HEK293 (cell line): ENCODE data around the gene MMP23B.
"Not testable (repeated sequence)": the region's sequence is repeated elsewhere in the genome, so short reads cannot be mapped to it uniquely, and the experiment has no call there.

Experiments used
- CTCF ChIA-PET: fragments of 350-600 bp; formaldehyde crosslinking; extraction: SDS; loops from one replicate; lab custom pipeline; 2021; ENCODE audit warnings: antibody characterized with exemption; lab: Yijun Ruan, JAX
- POLR2A ChIA-PET: fragments of 300-600 bp; formaldehyde crosslinking; extraction: SDS; loops from one replicate; lab custom pipeline; 2020; ENCODE audit warnings: antibody characterized with exemption, inconsistent platforms; lab: Yijun Ruan, JAX
- H3K27ac ChIP-seq: fragments of 200-500 bp; sonication (Bioruptor generic); 2 replicates; pipeline ENCODE4 v1.5.1; 2014; ENCODE audit warnings: low read depth, low read length, control low read depth, inconsistent platforms; ENCODE audit errors: extremely low read depth
- H3K36me3 ChIP-seq, 2 experiments: fragments of 200-500 bp in 1 of 2; sonication (Bioruptor generic) in 1 of 2; 1 replicate in 1 of 2; 2 replicates in 1 of 2; pipeline ENCODE4 v1.5.1; 2014 to 2017; ENCODE audit warnings: inconsistent platforms in 2 of 2, low read length in 2 of 2; ENCODE audit not compliant: control insufficient read depth in 2 of 2, insufficient read depth in 1 of 2
- H3K4me1 ChIP-seq: fragments of 200-500 bp; sonication (Bioruptor generic); 2 replicates; pipeline ENCODE4 v1.5.1; 2014; ENCODE audit warnings: mild to moderate bottlenecking, low read length, inconsistent platforms; ENCODE audit not compliant: control insufficient read depth, insufficient read depth
- H3K4me3 ChIP-seq: 2 replicates; pipeline ENCODE4 v1.5.1; 2011; ENCODE audit warnings: low read depth, mild to moderate bottlenecking, control low read depth, low read length, moderate library complexity
- H3K9me3 ChIP-seq: fragments of 200-500 bp; sonication (Bioruptor generic); 2 replicates; pipeline ENCODE4 v1.5.1; 2014; ENCODE audit warnings: low read depth, low read length, inconsistent platforms; ENCODE audit not compliant: control insufficient read depth, insufficient read depth
- GLIS2 ChIP-seq: fragments of 450-650 bp; formaldehyde crosslinking; IDR thresholded peaks from 2 replicates; pipeline ENCODE4 v1.5.1; 2016; ENCODE audit warnings: missing biosample characterization, missing genetic modification characterization
- HOXD13 ChIP-seq: sonication (generic); formaldehyde crosslinking; IDR thresholded peaks from 2 replicates; pipeline ENCODE4 v1.8.0; 2022; ENCODE audit warnings: missing genetic modification reagents, borderline replicate concordance
- MZF1 ChIP-seq: fragments of 450-650 bp; formaldehyde crosslinking; IDR thresholded peaks from 2 replicates; pipeline ENCODE4 v1.5.1; 2017; ENCODE audit warnings: missing biosample characterization, missing genetic modification characterization, borderline replicate concordance
- ZNF10 ChIP-seq: fragments of 450-650 bp; formaldehyde crosslinking; IDR thresholded peaks from 2 replicates; pipeline ENCODE4 v1.5.1; 2017; ENCODE audit warnings: missing biosample characterization, missing genetic modification characterization
- ZNF133 ChIP-seq: fragments of 450-650 bp; formaldehyde crosslinking; IDR thresholded peaks from 2 replicates; pipeline ENCODE4 v1.5.1; 2016; ENCODE audit warnings: missing biosample characterization, missing genetic modification characterization
- ZNF248 ChIP-seq: fragments of 450-650 bp; formaldehyde crosslinking; IDR thresholded peaks from 2 replicates; pipeline ENCODE4 v1.5.1; 2017; ENCODE audit warnings: missing biosample characterization, missing genetic modification characterization
- ZNF350 ChIP-seq: fragments of 450-650 bp; formaldehyde crosslinking; IDR thresholded peaks from 2 replicates; pipeline ENCODE4 v1.5.0; 2017; ENCODE audit warnings: missing biosample characterization, mild to moderate bottlenecking, missing genetic modification characterization
- ZNF510 ChIP-seq: fragments of 450-650 bp; formaldehyde crosslinking; IDR thresholded peaks from 2 replicates; pipeline ENCODE4 v1.5.1; 2018; ENCODE audit warnings: mild to moderate bottlenecking, missing genetic modification characterization, missing biosample characterization; ENCODE audit not compliant: insufficient replicate concordance
- ZNF664 ChIP-seq: fragments of 450-650 bp; formaldehyde crosslinking; IDR thresholded peaks from 2 replicates; pipeline ENCODE4 v1.5.1; 2016; ENCODE audit warnings: missing biosample characterization, missing genetic modification characterization
- ZNF707 ChIP-seq: fragments of 450-650 bp; formaldehyde crosslinking; IDR thresholded peaks from 2 replicates; pipeline ENCODE4 v1.5.1; 2016; ENCODE audit warnings: missing biosample characterization, missing genetic modification characterization

Gene MMP23B

GRCh38 chr1:1630191-1630964, 1.6 kb upstream of the MMP23B start (continued):
- no peak for TF ChIP-seq ZNF510 (tag by site-specific recombination)
- TF ChIP-seq, all 188 proteins: peak for 0

GRCh38 chr1:1630965-1631781, 800 bp upstream of the MMP23B start:
- no peaks in the 10 kb centered on the region for H3K4me1 ChIP-seq
- H3K36me3 ChIP-seq, result peaks cover 0 to 21% of the 10 kb centered on the region in 2 experiments; a peak in 1 of 3 replicates
- H3K9me3 ChIP-seq, result no peaks in the 10 kb centered on the region
- no peak overlapping the region for H3K27ac ChIP-seq
- H3K4me3 ChIP-seq, result no peak overlapping the region
- TF ChIP-seq ZNF10 (tag by site-specific recombination) (no peak), HOXD13 (CRISPR knock-in tag) (no peak), ZNF707 (tag by site-specific recombination) (no peak), ZNF664 (no peak), ZNF248 (tag by site-specific recombination) (no peak), MZF1 (tag by site-specific recombination) (no peak), ZNF133 (tag by site-specific recombination) (no peak), ZNF350 (tag by site-specific recombination) (no peak)
- TF ChIP-seq, all 188 proteins: peak for 0
- ChIA-PET CTCF (no interaction called here), POLR2A (interaction anchor here (0.7 to 0.9 kb wide), 2 partner anchors 9 to 62 kb away, joined by 4 to 8 read pairs; no protein-coding TSS in a partner anchor)

- CTCF ChIA-PET, H3K9me3 ChIP-seq, H3K4me1 ChIP-seq, POLR2A ChIA-PET, H3K27ac ChIP-seq, H3K4me3 ChIP-seq: not testable (repeated sequence)
- H3K36me3 ChIP-seq, result peaks cover 0 to 19% of the 10 kb centered on the region in 2 experiments; a peak in 1 of 3 replicates
These were observed 1.4 kb downstream of the MMP23B start for GRCh38 chr1:1633409-1633808.

- CTCF ChIA-PET, H3K4me3 ChIP-seq, H3K9me3 ChIP-seq, POLR2A ChIA-PET, H3K27ac ChIP-seq, H3K4me1 ChIP-seq: not testable (repeated sequence)
- peaks cover 0 to 19% of the 10 kb centered on the region in 2 experiments; a peak in 1 of 3 replicates for H3K36me3 ChIP-seq
These were observed 2.6 kb downstream of the MMP23B start for GRCh38 chr1:1634613-1635012.

- H3K4me1 ChIP-seq, POLR2A ChIA-PET, CTCF ChIA-PET, H3K4me3 ChIP-seq, H3K9me3 ChIP-seq, H3K27ac ChIP-seq: not testable (repeated sequence)
- H3K36me3 ChIP-seq, result peaks cover 0 to 19% of the 10 kb centered on the region in 2 experiments; a peak in 1 of 3 replicates
- TF ChIP-seq GLIS2 (tag by site-specific recombination), result 0 out of 2 replicates have a peak, but pooled peaks have one; percentile 20
These were observed 4.9 kb downstream of the MMP23B start for GRCh38 chr1:1636621-1637478.

GRCh38 chr1:1637479-1637875, 5.5 kb downstream of the MMP23B start:
- H3K36me3 ChIP-seq, result peaks cover 0 to 19% of the 10 kb centered on the region in 2 experiments; a peak in 1 of 3 replicates
- H3K27ac ChIP-seq, H3K9me3 ChIP-seq, POLR2A ChIA-PET, H3K4me1 ChIP-seq, CTCF ChIA-PET, H3K4me3 ChIP-seq: not testable (repeated sequence)

- H3K4me3 ChIP-seq, H3K9me3 ChIP-seq, CTCF ChIA-PET, H3K27ac ChIP-seq, H3K4me1 ChIP-seq, POLR2A ChIA-PET: not testable (repeated sequence)
- H3K36me3 ChIP-seq, result peaks cover 0 to 19% of the 10 kb centered on the region in 2 experiments; a peak in 1 of 3 replicates
These were observed 6.6 kb downstream of the MMP23B start for GRCh38 chr1:1638528-1638927.

GRCh38 chr1:1639368-1639767, 7.4 kb downstream of the MMP23B start:
- H3K27ac ChIP-seq, CTCF ChIA-PET, H3K4me3 ChIP-seq, H3K9me3 ChIP-seq, H3K4me1 ChIP-seq, POLR2A ChIA-PET: not testable (repeated sequence)
- H3K36me3 ChIP-seq, result peaks cover 0 to 19% of the 10 kb centered on the region in 2 experiments; a peak in 1 of 3 replicates
